H1 (cell line): ENCODE measurements around the gene ZBTB1.
"Not testable (repeated sequence)": the region's sequence is repeated elsewhere in the genome, so short reads cannot be mapped to it uniquely, and the experiment has no call there.

Source experiments
- CHD2 ChIP-seq: IDR thresholded peaks from 2 replicates; pipeline ENCODE4 v1.6.1; 2012; ENCODE audit warnings: low read length, improper control_type of control experiment
- EZH2 ChIP-seq: fragments of 200-600 bp; sonication (generic); IDR thresholded peaks from 2 replicates; pipeline ENCODE4 v1.7.1; 2012; ENCODE audit warnings: low read depth, mild to moderate bottlenecking, moderate library complexity, low read length, inconsistent platforms; ENCODE audit not compliant: severe bottlenecking
- JUND ChIP-seq: IDR thresholded peaks from 2 replicates; pipeline ENCODE4 v1.6.1; 2011; ENCODE audit warnings: mild to moderate bottlenecking, improper control_type of control experiment, low read length
- KDM1A ChIP-seq: fragments of 200-600, 300-600 bp; sonication (generic); IDR thresholded peaks from 2 replicates; pipeline ENCODE4 v1.7.1; 2016; ENCODE audit warnings: mild to moderate bottlenecking, low read length, borderline replicate concordance
- NRF1 ChIP-seq: IDR thresholded peaks from 2 replicates; pipeline ENCODE4 v1.6.1; 2011; ENCODE audit warnings: mild to moderate bottlenecking, low read depth, low read length, improper control_type of control experiment
- POLR2A ChIP-seq, 2 experiments: IDR thresholded peaks; 1 replicate in 1 of 2; 2 replicates in 1 of 2; pipeline ENCODE4 v1.6.1; 2011; ENCODE audit warnings: low read depth in 2 of 2, low read length in 2 of 2, mild to moderate bottlenecking in 2 of 2; ENCODE audit errors: control extremely low read depth in 1 of 2
- POLR2AphosphoS5 ChIP-seq: IDR thresholded peaks from 2 replicates; pipeline ENCODE4 v1.6.1; 2011; ENCODE audit warnings: low read depth, low read length
- RAD21 ChIP-seq, 2 experiments: IDR thresholded peaks in 1 of 2; conservative IDR thresholded peaks in 1 of 2; 2 replicates each; pipeline ENCODE4 v1.6.1; 2011; ENCODE audit warnings: low read depth in 2 of 2, low read length in 2 of 2, improper control_type of control experiment in 1 of 2, inconsistent platforms in 1 of 2, mild to moderate bottlenecking in 1 of 2, moderate library complexity in 1 of 2
- SP1 ChIP-seq: IDR thresholded peaks from 2 replicates; pipeline ENCODE4 v1.6.1; 2011; ENCODE audit warnings: low read depth, low read length
- SP4 ChIP-seq: IDR thresholded peaks from 2 replicates; pipeline ENCODE4 v1.6.1; 2012; ENCODE audit warnings: low read length, inconsistent platforms
- SUZ12 ChIP-seq: fragments of 200-600 bp; sonication (generic); IDR thresholded peaks from 2 replicates; pipeline ENCODE4 v1.6.1; 2012; ENCODE audit warnings: mild to moderate bottlenecking, inconsistent platforms, low read length, moderate library complexity, mixed read lengths
- TF ChIP-seq, protein P1 (sequence below): IDR thresholded peaks from 2 replicates; pipeline ENCODE4 v1.6.1; 2012; ENCODE audit warnings: inconsistent platforms
- TF ChIP-seq, protein P2 (sequence below), 3 experiments: IDR thresholded peaks; 1 replicate in 2 of 3; 2 replicates in 1 of 3; pipeline versions ENCODE4 v1.5.1 to v1.6.1; 2011; ENCODE audit warnings: low read length in 3 of 3, mild to moderate bottlenecking in 3 of 3, inconsistent platforms in 2 of 3, low read depth in 1 of 3, moderate library complexity in 1 of 3; ENCODE audit not compliant: insufficient read depth in 1 of 3; ENCODE audit errors: control extremely low read depth in 1 of 3
- TF ChIP-seq, protein P3 (sequence below): IDR thresholded peaks from 2 replicates; pipeline ENCODE4 v1.6.1; 2011; ENCODE audit warnings: low read depth, mild to moderate bottlenecking, low read length; ENCODE audit not compliant: insufficient read depth

DNA sequence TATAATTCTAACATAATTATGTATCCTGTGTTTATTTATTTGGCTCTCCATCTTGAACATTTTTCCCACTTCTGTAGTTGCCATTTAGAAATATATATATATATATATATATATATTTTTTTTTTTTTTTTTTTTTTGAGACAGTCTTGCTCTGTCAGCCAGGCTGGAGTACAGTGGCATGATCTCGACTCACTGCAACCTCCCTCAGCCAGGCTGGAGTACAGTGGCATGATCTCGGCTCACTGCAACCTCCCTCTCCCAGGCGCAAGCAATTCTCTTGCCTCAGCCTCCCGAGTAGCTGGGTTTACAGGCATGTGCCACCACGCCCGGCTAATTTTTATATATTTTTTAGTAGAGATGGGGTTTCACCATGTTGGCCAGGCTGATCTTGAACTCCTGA is 13.1 kb downstream of the ZBTB1 start:
- TF ChIP-seq POLR2A (IDR thresholded peaks at IDR 0.05; ENCODE audit: control extremely low read depth in 1 of 2, low read depth in 2 of 2, low read length in 2 of 2); SP1; SP4; POLR2AphosphoS5; JUND; KDM1A; SUZ12; CHD2; EZH2; RAD21 (IDR thresholded peaks at IDR 0.05 in 1 of 2, conservative IDR thresholded peaks at IDR 0.05 in 1 of 2; ENCODE audit: low read depth in 2 of 2, low read length in 2 of 2); NRF1: not testable (repeated sequence)
- TF ChIP-seq, protein P1, sequence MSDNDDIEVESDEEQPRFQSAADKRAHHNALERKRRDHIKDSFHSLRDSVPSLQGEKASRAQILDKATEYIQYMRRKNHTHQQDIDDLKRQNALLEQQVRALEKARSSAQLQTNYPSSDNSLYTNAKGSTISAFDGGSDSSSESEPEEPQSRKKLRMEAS: not testable (repeated sequence)
- TF ChIP-seq, protein P2, sequence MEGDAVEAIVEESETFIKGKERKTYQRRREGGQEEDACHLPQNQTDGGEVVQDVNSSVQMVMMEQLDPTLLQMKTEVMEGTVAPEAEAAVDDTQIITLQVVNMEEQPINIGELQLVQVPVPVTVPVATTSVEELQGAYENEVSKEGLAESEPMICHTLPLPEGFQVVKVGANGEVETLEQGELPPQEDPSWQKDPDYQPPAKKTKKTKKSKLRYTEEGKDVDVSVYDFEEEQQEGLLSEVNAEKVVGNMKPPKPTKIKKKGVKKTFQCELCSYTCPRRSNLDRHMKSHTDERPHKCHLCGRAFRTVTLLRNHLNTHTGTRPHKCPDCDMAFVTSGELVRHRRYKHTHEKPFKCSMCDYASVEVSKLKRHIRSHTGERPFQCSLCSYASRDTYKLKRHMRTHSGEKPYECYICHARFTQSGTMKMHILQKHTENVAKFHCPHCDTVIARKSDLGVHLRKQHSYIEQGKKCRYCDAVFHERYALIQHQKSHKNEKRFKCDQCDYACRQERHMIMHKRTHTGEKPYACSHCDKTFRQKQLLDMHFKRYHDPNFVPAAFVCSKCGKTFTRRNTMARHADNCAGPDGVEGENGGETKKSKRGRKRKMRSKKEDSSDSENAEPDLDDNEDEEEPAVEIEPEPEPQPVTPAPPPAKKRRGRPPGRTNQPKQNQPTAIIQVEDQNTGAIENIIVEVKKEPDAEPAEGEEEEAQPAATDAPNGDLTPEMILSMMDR (IDR thresholded peaks at IDR 0.05; ENCODE audit: control extremely low read depth in 1 of 3, insufficient read depth in 1 of 3, low read depth in 1 of 3, low read length in 3 of 3): not testable (repeated sequence)
- TF ChIP-seq, protein P3, sequence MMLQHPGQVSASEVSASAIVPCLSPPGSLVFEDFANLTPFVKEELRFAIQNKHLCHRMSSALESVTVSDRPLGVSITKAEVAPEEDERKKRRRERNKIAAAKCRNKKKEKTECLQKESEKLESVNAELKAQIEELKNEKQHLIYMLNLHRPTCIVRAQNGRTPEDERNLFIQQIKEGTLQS: not testable (repeated sequence)
